ENCODE results near the gene SERPINB12. TPM values are rescaled to one million over a fixed set of nuclear protein-coding genes. Genes with fewer than 3 reads are reported as not detected.

Gene SERPINB12
- total RNA-seq, 1 donor from 2014 or later = not detected

- no peak for DNase-seq (ENCODE audit: low spot score)
- Mint-ChIP-seq H3K9me3 (ENCODE audit: low read depth) (no peaks in the 10 kb centered on the region), H3K4me1 (ENCODE audit: low read depth) (peaks cover 18% of the 10 kb centered on the region), H3K36me3 (ENCODE audit: low read depth) (no peaks in the 10 kb centered on the region), H3K4me3 (ENCODE audit: unreplicated experiment) (no peak overlapping the region), H3K27me3 (ENCODE audit: low read depth) (peaks cover 3% of the 10 kb centered on the region), H3K27ac (ENCODE audit: unreplicated experiment) (no peak overlapping the region)
- no peak for TF ChIP-seq CTCF (IDR thresholded peaks at IDR 0.05)
These were observed 7.9 kb downstream of the SERPINB12 start for GRCh38 chr18:63550068-63550467.

GRCh38 chr18:63551769-63552168 lies 9.6 kb downstream of the SERPINB12 start:
- Mint-ChIP-seq H3K4me1 (ENCODE audit: low read depth) (peaks cover 18% of the 10 kb centered on the region), H3K27me3 (ENCODE audit: low read depth) (peaks cover 3% of the 10 kb centered on the region), H3K27ac (ENCODE audit: unreplicated experiment) (no peak overlapping the region), H3K36me3 (ENCODE audit: low read depth) (no peaks in the 10 kb centered on the region), H3K9me3 (ENCODE audit: low read depth) (no peaks in the 10 kb centered on the region), H3K4me3 (ENCODE audit: unreplicated experiment) (no peak overlapping the region)
- TF ChIP-seq CTCF (IDR thresholded peaks at IDR 0.05) = no peak
- DNase-seq (ENCODE audit: low spot score) = no peak

GRCh38 chr18:63552581-63552980 lies 10.4 kb downstream of the SERPINB12 start:
- Mint-ChIP-seq H3K4me1 (ENCODE audit: low read depth) (peaks cover 18% of the 10 kb centered on the region), H3K27me3 (ENCODE audit: low read depth) (peaks cover 3% of the 10 kb centered on the region), H3K9me3 (ENCODE audit: low read depth) (no peaks in the 10 kb centered on the region), H3K27ac (ENCODE audit: unreplicated experiment) (no peak overlapping the region), H3K36me3 (ENCODE audit: low read depth) (no peaks in the 10 kb centered on the region), H3K4me3 (ENCODE audit: unreplicated experiment) (no peak overlapping the region)
- no peak for DNase-seq (ENCODE audit: low spot score)
- TF ChIP-seq CTCF (IDR thresholded peaks at IDR 0.05) = no peak

GRCh38 chr18:63553081-63553480 lies 10.9 kb downstream of the SERPINB12 start:
- no peaks in the 10 kb centered on the region for H3K9me3 Mint-ChIP-seq (ENCODE audit: low read depth)
- H3K4me3 Mint-ChIP-seq (ENCODE audit: unreplicated experiment) = no peak overlapping the region

GRCh38 chr18:63559567-63560491 lies 17.7 kb downstream of the SERPINB12 start:
- peaks cover 12% of the 10 kb centered on the region for H3K27me3 Mint-ChIP-seq (ENCODE audit: low read depth)
- no peaks in the 10 kb centered on the region for H3K36me3 Mint-ChIP-seq (ENCODE audit: low read depth)
- H3K9me3 Mint-ChIP-seq (ENCODE audit: low read depth) = no peaks in the 10 kb centered on the region
- no peak for DNase-seq (ENCODE audit: low spot score)
- no peaks in the 10 kb centered on the region for H3K4me1 Mint-ChIP-seq (ENCODE audit: low read depth)
- no peak overlapping the region for H3K4me3 Mint-ChIP-seq (ENCODE audit: unreplicated experiment)
- TF ChIP-seq CTCF (IDR thresholded peaks at IDR 0.05) = no peak
- H3K27ac Mint-ChIP-seq (ENCODE audit: unreplicated experiment) = no peak overlapping the region

More at GRCh38 chr18:63553081-63553480, 10.9 kb downstream of the SERPINB12 start:
- no peak for TF ChIP-seq CTCF (IDR thresholded peaks at IDR 0.05)
- no peak for DNase-seq (ENCODE audit: low spot score)
- Mint-ChIP-seq H3K27me3 (ENCODE audit: low read depth) (peaks cover under 1% of the 10 kb centered on the region), H3K4me1 (ENCODE audit: low read depth) (peaks cover 18% of the 10 kb centered on the region), H3K36me3 (ENCODE audit: low read depth) (no peaks in the 10 kb centered on the region), H3K27ac (ENCODE audit: unreplicated experiment) (peak overlapping the region; percentile 66)
